Body of pancreas (tissue), 4 donors: ENCODE measurements around the gene MECP2. TPM values are rescaled to one million over a fixed set of nuclear protein-coding genes. Genes with fewer than 3 reads are reported as not detected.
A peak's percentile ranks its signal among the peaks of the same experiment; 100 is the strongest.

ENCODE experiments used
- ATAC-seq: fragments of 150-250 bp; one replicate; pipeline ENCODE4 v1.9.1; 2016
- DNase-seq, 4 donors: peaks; one replicate each; pipeline ENCODE4 v3.0.0-alpha.2; 2019
- H3K27ac ChIP-seq, 4 donors: fragments of 200-600 bp; sonication (generic); 1 replicate in 3 of 4; 2 replicates in 1 of 4; pipeline versions ENCODE4 v1.5.1 to v1.6.1; 2016 to 2019; ENCODE audit warnings: mild to moderate bottlenecking in 1 of 4, mixed read lengths in 1 of 4, moderate library complexity in 1 of 4
- H3K27me3 ChIP-seq, 2 donors: fragments of 200-600 bp; sonication (generic); one replicate each; pipeline ENCODE4 v1.6.0; 2016; ENCODE audit warnings: mild to moderate bottlenecking in 1 of 2
- H3K36me3 ChIP-seq, 2 donors: fragments of 200-600 bp; sonication (generic); replicated peaks in 1 of 2; 2 replicates each; pipeline ENCODE4 v1.5.1; 2016; ENCODE audit warnings: low read depth in 2 of 2; ENCODE audit not compliant: insufficient read depth in 1 of 2
- H3K4me1 ChIP-seq: fragments of 200-600 bp; sonication (generic); one replicate; pipeline ENCODE4 v1.6.0; 2016
- H3K4me3 ChIP-seq, 2 donors: fragments of 200-600 bp; sonication (generic); 1 replicate in 1 of 2; 2 replicates in 1 of 2; pipeline ENCODE4 v1.5.1; 2016 to 2019
- H3K9me3 ChIP-seq, 3 donors: fragments of 200-600 bp; sonication (generic); 1 replicate in 2 of 3; 2 replicates in 1 of 3; pipeline ENCODE4 v1.5.1; 2016
- CTCF ChIP-seq, 7 experiments: fragments of 450-650 bp in 4 of 7; fragments of 200-600 bp in 3 of 7; sonication (generic) in 3 of 7; IDR thresholded peaks; one replicate each; pipeline ENCODE4 v1.5.1; 2016 to 2019; ENCODE audit warnings: antibody characterized with exemption in 7 of 7
- POLR2A ChIP-seq, 3 donors: fragments of 450-650 bp; IDR thresholded peaks; one replicate each; pipeline ENCODE4 v1.6.1; 2016; ENCODE audit warnings: antibody characterized with exemption in 3 of 3, mild to moderate bottlenecking in 2 of 3
- WGBS, 2 donors: methylation state at CpG; one replicate each; pipeline ENCODE4 v1.1.5; 2017; 5-methylcytosine and 5-hydroxymethylcytosine counted together
- intact Hi-C: fragments of 100-400 bp; cut with DNase I; formaldehyde crosslinking; loops from one replicate; pipeline ENCODE4 v1.15.1; 2023
- total RNA-seq, 2 donors: library from RNA; depleted of rRNA; stranded (reverse); fragments of >200 nt; gene quantifications; one replicate each; pipeline ENCODE4 v1.1.0, GENCODE V29; 2016

Gene MECP2
- total RNA-seq, 2 donors from 2014 or later = 27.8 to 36.3 TPM

GRCh38 chrX:154010330-154011087, 87.0 kb downstream of the MECP2 start:
- TF ChIP-seq CTCF (IDR thresholded peaks at IDR 0.05) (no peak), POLR2A (IDR thresholded peaks at IDR 0.05) (no peak)
- Histone ChIP-seq H3K9me3 (no peaks in the 10 kb centered on the region), H3K4me1 (peaks cover 38% of the 10 kb centered on the region), H3K27me3 (no peaks in the 10 kb centered on the region), H3K36me3 (no peaks in the 10 kb centered on the region), H3K4me3 (no peak overlapping the region), H3K27ac (peak overlapping the region; percentile 42 to 83 (median 71))
- DNase-seq (peak; percentile 43 to 83 (median 64)), ATAC-seq (peak; percentile 60)
- 58 to 62% methylated on average over 11 to 17 of the region's 18 CpGs for WGBS, 2 donors
- intact Hi-C loops = no loop called here

- 68 to 84% methylated on average over 4 of the region's 4 CpGs for WGBS, 2 donors
Observed at GRCh38 chrX:154008521-154008920, 89.0 kb downstream of the MECP2 start.

GRCh38 chrX:154006947-154007346, 90.6 kb downstream of the MECP2 start:
- no peak overlapping the region for H3K4me3 ChIP-seq
- TF ChIP-seq CTCF (IDR thresholded peaks at IDR 0.05) (no peak), POLR2A (IDR thresholded peaks at IDR 0.05) (no peak)
- intact Hi-C loops = no loop called here
- no peaks in the 10 kb centered on the region for H3K36me3 ChIP-seq
- H3K27ac ChIP-seq = no peak overlapping the region
- no peak for ATAC-seq
- no peaks in the 10 kb centered on the region for H3K27me3 ChIP-seq
- 95 to 99% methylated on average over 3 to 14 of the region's 20 CpGs for WGBS, 2 donors
- no peaks in the 10 kb centered on the region for H3K9me3 ChIP-seq
- no peak for DNase-seq
- peaks cover 21% of the 10 kb centered on the region for H3K4me1 ChIP-seq

More at GRCh38 chrX:154008521-154008920, 89.0 kb downstream of the MECP2 start:
- H3K36me3 ChIP-seq = no peaks in the 10 kb centered on the region
- H3K9me3 ChIP-seq = no peaks in the 10 kb centered on the region
- no peaks in the 10 kb centered on the region for H3K27me3 ChIP-seq
- no peak overlapping the region for H3K4me3 ChIP-seq
- intact Hi-C loops = no loop called here
- no peak for ATAC-seq
- DNase-seq = no peak
- H3K4me1 ChIP-seq = peaks cover 32% of the 10 kb centered on the region
- H3K27ac ChIP-seq = no peak overlapping the region
- TF ChIP-seq CTCF (IDR thresholded peaks at IDR 0.05) = no peak
- TF ChIP-seq POLR2A (IDR thresholded peaks at IDR 0.05) = no peak

GRCh38 chrX:154004315-154004714, 93.2 kb downstream of the MECP2 start:
- TF ChIP-seq POLR2A (IDR thresholded peaks at IDR 0.05) = no peak
- no peak for TF ChIP-seq CTCF (IDR thresholded peaks at IDR 0.05)
- H3K27me3 ChIP-seq = no peaks in the 10 kb centered on the region
- DNase-seq (no peak), ATAC-seq (no peak)
- H3K9me3 ChIP-seq = no peaks in the 10 kb centered on the region
- peaks cover 3% of the 10 kb centered on the region for H3K4me1 ChIP-seq
- 82 to 90% methylated on average over 10 to 11 of the region's 11 CpGs for WGBS, 2 donors
- no peak overlapping the region for H3K4me3 ChIP-seq
- no peaks in the 10 kb centered on the region for H3K36me3 ChIP-seq
- no peak overlapping the region for H3K27ac ChIP-seq
- intact Hi-C loops = no loop called here
